WTC11 (cell line): ENCODE results near the gene TTLL4. TPM values are rescaled to one million over a fixed set of nuclear protein-coding genes. Genes with fewer than 3 reads are reported as not detected.

Experiments
- ATAC-seq: fragments of 200-7000 bp; cut with Tn5 transposase; 2 replicates; pipeline ENCODE4 v1.10.0; 2021; ENCODE audit warnings: mild to moderate bottlenecking, moderate library complexity
- Bru-seq: library from RNA; stranded (reverse); fragments of 400-500 nt; gene quantifications from one replicate; lab custom pipeline; 2021; lab: Mats Ljungman, UMichigan
- CTCF ChIA-PET: fragments of 300-600 bp; sonication (Branson Sonifier 250); formaldehyde crosslinking; loops from one replicate; lab custom pipeline; 2021; ENCODE audit warnings: antibody characterized with exemption; lab: Charles Lee
- POLR2A ChIA-PET: fragments of 350-600 bp; sonication (Branson Sonifier 250); formaldehyde crosslinking; loops from one replicate; lab custom pipeline; 2021; ENCODE audit warnings: antibody characterized with exemption; lab: Charles Lee
- DNase-seq: peaks from one replicate; pipeline ENCODE4 v3.0.0; 2021; ENCODE audit warnings: low spot score
- H3K27ac Mint-ChIP-seq: 2 replicates; pipeline ENCODE4 v1.8.0; 2021; ENCODE audit warnings: mixed read lengths
- H3K27me3 Mint-ChIP-seq: 2 replicates; pipeline ENCODE4 v1.8.0; 2021; ENCODE audit warnings: low read depth, mild to moderate bottlenecking, moderate library complexity, mixed read lengths
- H3K36me3 Mint-ChIP-seq: 2 replicates; pipeline ENCODE4 v1.8.0; 2021; ENCODE audit warnings: mixed read lengths
- H3K4me1 Mint-ChIP-seq: 2 replicates; pipeline ENCODE4 v1.8.0; 2022; ENCODE audit warnings: mixed read lengths
- H3K4me3 Mint-ChIP-seq: 2 replicates; pipeline ENCODE4 v1.8.0; 2021; ENCODE audit warnings: mild to moderate bottlenecking, moderate library complexity, mixed read lengths
- H3K9me3 Mint-ChIP-seq: 2 replicates; pipeline ENCODE4 v1.8.0; 2021; ENCODE audit warnings: mixed read lengths
- ATF1 ChIP-seq: sonication (generic); formaldehyde crosslinking; IDR thresholded peaks from 2 replicates; pipeline ENCODE4 v1.8.1; 2023; ENCODE audit warnings: mild to moderate bottlenecking, moderate library complexity, missing genetic modification reagents
- CREM ChIP-seq: sonication (generic); formaldehyde crosslinking; IDR thresholded peaks from 2 replicates; pipeline ENCODE4 v1.8.1; 2022; ENCODE audit warnings: mild to moderate bottlenecking, missing genetic modification reagents, moderate library complexity
- ETV6 ChIP-seq: sonication (generic); formaldehyde crosslinking; IDR thresholded peaks from 2 replicates; pipeline ENCODE4 v1.8.1; 2022; ENCODE audit warnings: mild to moderate bottlenecking, missing genetic modification reagents
- GRHL2 ChIP-seq: fragments of 250-450 bp; sonication (Bioruptor Pico); IDR thresholded peaks from 2 replicates; pipeline ENCODE4 v1.8.0; 2022; ENCODE audit warnings: mild to moderate bottlenecking, moderate library complexity; ENCODE audit not compliant: insufficient replicate concordance, severe bottlenecking
- HMGA2 ChIP-seq: fragments of 250-450 bp; sonication (Bioruptor Pico); IDR thresholded peaks from 2 replicates; pipeline ENCODE4 v1.4.0; 2021; ENCODE audit warnings: mild to moderate bottlenecking, moderate library complexity
- IRF2 ChIP-seq: sonication (generic); formaldehyde crosslinking; IDR thresholded peaks from 2 replicates; pipeline ENCODE4 v1.8.0; 2022; ENCODE audit warnings: low read depth, missing genetic modification reagents, borderline replicate concordance
- JUN ChIP-seq: sonication (generic); formaldehyde crosslinking; IDR thresholded peaks from 2 replicates; pipeline ENCODE4 v1.8.0; 2023; ENCODE audit warnings: mild to moderate bottlenecking, missing genetic modification reagents
- KAT7 ChIP-seq: sonication (generic); formaldehyde crosslinking; IDR thresholded peaks from 2 replicates; pipeline ENCODE4 v1.8.1; 2023; ENCODE audit warnings: missing genetic modification reagents, mild to moderate bottlenecking, borderline replicate concordance
- NFATC4 ChIP-seq: fragments of 250-450 bp; sonication (Bioruptor Pico); IDR thresholded peaks from 2 replicates; pipeline ENCODE4 v1.9.0; 2021; ENCODE audit warnings: mild to moderate bottlenecking
- NR1H2 ChIP-seq: sonication (generic); formaldehyde crosslinking; IDR thresholded peaks from 2 replicates; pipeline ENCODE4 v1.9.0; 2021; ENCODE audit warnings: mild to moderate bottlenecking, moderate library complexity, missing genetic modification reagents
- PRRX2 ChIP-seq: fragments of 250-450 bp; sonication (Bioruptor Pico); IDR thresholded peaks from 2 replicates; pipeline ENCODE4 v1.8.0; 2021; ENCODE audit warnings: mild to moderate bottlenecking
- SMAD3 ChIP-seq: sonication (generic); formaldehyde crosslinking; IDR thresholded peaks from 2 replicates; pipeline ENCODE4 v1.8.0; 2022; ENCODE audit warnings: missing genetic modification reagents, mild to moderate bottlenecking, borderline replicate concordance
- TEAD1 ChIP-seq: sonication (generic); formaldehyde crosslinking; IDR thresholded peaks from 2 replicates; pipeline ENCODE4 v1.8.0; 2022; ENCODE audit warnings: mild to moderate bottlenecking, missing genetic modification reagents
- TEAD4 ChIP-seq: sonication (generic); formaldehyde crosslinking; IDR thresholded peaks from 2 replicates; pipeline ENCODE4 v1.8.0; 2022; ENCODE audit warnings: mild to moderate bottlenecking, missing genetic modification reagents
- ZNF121 ChIP-seq: sonication (generic); formaldehyde crosslinking; IDR thresholded peaks from 2 replicates; pipeline ENCODE4 v1.8.0; 2023; ENCODE audit warnings: missing genetic modification reagents
- ZNF219 ChIP-seq: sonication (generic); formaldehyde crosslinking; IDR thresholded peaks from 2 replicates; pipeline ENCODE4 v1.8.0; 2023; ENCODE audit warnings: missing genetic modification reagents, mild to moderate bottlenecking, borderline replicate concordance
- ZNF263 ChIP-seq: sonication (generic); formaldehyde crosslinking; IDR thresholded peaks from 2 replicates; pipeline ENCODE4 v1.8.1; 2022; ENCODE audit warnings: low read depth, mild to moderate bottlenecking, moderate library complexity, missing genetic modification reagents
- ZNF416 ChIP-seq: fragments of 250-450 bp; sonication (Bioruptor Pico); IDR thresholded peaks from 2 replicates; pipeline ENCODE4 v1.9.0; 2021; ENCODE audit warnings: mild to moderate bottlenecking, inconsistent platforms
- long read RNA-seq, 3 experiments: library from RNA in 1 of 3; library from capped mRNA in 1 of 3; library from polyadenylated mRNA in 1 of 3; unstranded in 2 of 3; stranded (forward) in 1 of 3; transcript quantifications; one replicate each; pipeline ENCODE4 v2.0.0, GENCODE V29; 2021
- total RNA-seq: library from RNA; stranded (reverse); gene quantifications from 3 replicates; pipeline ENCODE4 v1.2.3, GENCODE V29; 2021
- TF ChIP-seq, protein P1 (sequence below): sonication (generic); formaldehyde crosslinking; IDR thresholded peaks from 2 replicates; pipeline ENCODE4 v1.8.1; 2023; ENCODE audit warnings: mild to moderate bottlenecking, moderate library complexity, missing genetic modification reagents
- TF ChIP-seq, protein P2 (sequence below): fragments of 200-600 bp; IDR thresholded peaks from 2 replicates; pipeline ENCODE4 v1.8.0; 2022; ENCODE audit warnings: antibody characterized with exemption
- TF ChIP-seq, protein P3 (sequence below): fragments of 250-450 bp; sonication (Bioruptor Pico); IDR thresholded peaks from 2 replicates; pipeline ENCODE4 v2.1.2; 2022; ENCODE audit warnings: mild to moderate bottlenecking, moderate library complexity
- TF ChIP-seq, protein P4 (sequence below): sonication (generic); formaldehyde crosslinking; IDR thresholded peaks from 2 replicates; pipeline ENCODE4 v1.8.1; 2023; ENCODE audit warnings: mild to moderate bottlenecking, missing genetic modification reagents
- TF ChIP-seq, protein P5 (sequence below): sonication (generic); formaldehyde crosslinking; IDR thresholded peaks from 2 replicates; pipeline ENCODE4 v1.8.1; 2023; ENCODE audit warnings: mild to moderate bottlenecking, missing genetic modification reagents

Gene TTLL4, protein sequence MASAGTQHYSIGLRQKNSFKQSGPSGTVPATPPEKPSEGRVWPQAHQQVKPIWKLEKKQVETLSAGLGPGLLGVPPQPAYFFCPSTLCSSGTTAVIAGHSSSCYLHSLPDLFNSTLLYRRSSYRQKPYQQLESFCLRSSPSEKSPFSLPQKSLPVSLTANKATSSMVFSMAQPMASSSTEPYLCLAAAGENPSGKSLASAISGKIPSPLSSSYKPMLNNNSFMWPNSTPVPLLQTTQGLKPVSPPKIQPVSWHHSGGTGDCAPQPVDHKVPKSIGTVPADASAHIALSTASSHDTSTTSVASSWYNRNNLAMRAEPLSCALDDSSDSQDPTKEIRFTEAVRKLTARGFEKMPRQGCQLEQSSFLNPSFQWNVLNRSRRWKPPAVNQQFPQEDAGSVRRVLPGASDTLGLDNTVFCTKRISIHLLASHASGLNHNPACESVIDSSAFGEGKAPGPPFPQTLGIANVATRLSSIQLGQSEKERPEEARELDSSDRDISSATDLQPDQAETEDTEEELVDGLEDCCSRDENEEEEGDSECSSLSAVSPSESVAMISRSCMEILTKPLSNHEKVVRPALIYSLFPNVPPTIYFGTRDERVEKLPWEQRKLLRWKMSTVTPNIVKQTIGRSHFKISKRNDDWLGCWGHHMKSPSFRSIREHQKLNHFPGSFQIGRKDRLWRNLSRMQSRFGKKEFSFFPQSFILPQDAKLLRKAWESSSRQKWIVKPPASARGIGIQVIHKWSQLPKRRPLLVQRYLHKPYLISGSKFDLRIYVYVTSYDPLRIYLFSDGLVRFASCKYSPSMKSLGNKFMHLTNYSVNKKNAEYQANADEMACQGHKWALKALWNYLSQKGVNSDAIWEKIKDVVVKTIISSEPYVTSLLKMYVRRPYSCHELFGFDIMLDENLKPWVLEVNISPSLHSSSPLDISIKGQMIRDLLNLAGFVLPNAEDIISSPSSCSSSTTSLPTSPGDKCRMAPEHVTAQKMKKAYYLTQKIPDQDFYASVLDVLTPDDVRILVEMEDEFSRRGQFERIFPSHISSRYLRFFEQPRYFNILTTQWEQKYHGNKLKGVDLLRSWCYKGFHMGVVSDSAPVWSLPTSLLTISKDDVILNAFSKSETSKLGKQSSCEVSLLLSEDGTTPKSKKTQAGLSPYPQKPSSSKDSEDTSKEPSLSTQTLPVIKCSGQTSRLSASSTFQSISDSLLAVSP
- total RNA-seq (73.7 to 87.4 TPM (median 77.1 TPM) in 3 replicates), Bru-seq, nascent RNA (percentile 79 among the genes with signal in this experiment)
- long read RNA-seq, experiment 1, full-length matches to known transcripts, result 119 of 226 reads
- long read RNA-seq, experiment 1, partial matches to known transcripts, result 21 of 226 reads
- long read RNA-seq, experiment 1, other reads (novel, unspliced or antisense), result 86 of 226 reads
- long read RNA-seq, experiment 2, full-length matches to known transcripts, result 13 of 47 reads
- long read RNA-seq, experiment 2, partial matches to known transcripts, result 19 of 47 reads
- long read RNA-seq, experiment 2, other reads (novel, unspliced or antisense), result 15 of 47 reads
- long read RNA-seq, experiment 3, partial matches to known transcripts, result 0 of 1 reads
- long read RNA-seq, experiment 3, other reads (novel, unspliced or antisense), result 0 of 1 reads

DNA sequence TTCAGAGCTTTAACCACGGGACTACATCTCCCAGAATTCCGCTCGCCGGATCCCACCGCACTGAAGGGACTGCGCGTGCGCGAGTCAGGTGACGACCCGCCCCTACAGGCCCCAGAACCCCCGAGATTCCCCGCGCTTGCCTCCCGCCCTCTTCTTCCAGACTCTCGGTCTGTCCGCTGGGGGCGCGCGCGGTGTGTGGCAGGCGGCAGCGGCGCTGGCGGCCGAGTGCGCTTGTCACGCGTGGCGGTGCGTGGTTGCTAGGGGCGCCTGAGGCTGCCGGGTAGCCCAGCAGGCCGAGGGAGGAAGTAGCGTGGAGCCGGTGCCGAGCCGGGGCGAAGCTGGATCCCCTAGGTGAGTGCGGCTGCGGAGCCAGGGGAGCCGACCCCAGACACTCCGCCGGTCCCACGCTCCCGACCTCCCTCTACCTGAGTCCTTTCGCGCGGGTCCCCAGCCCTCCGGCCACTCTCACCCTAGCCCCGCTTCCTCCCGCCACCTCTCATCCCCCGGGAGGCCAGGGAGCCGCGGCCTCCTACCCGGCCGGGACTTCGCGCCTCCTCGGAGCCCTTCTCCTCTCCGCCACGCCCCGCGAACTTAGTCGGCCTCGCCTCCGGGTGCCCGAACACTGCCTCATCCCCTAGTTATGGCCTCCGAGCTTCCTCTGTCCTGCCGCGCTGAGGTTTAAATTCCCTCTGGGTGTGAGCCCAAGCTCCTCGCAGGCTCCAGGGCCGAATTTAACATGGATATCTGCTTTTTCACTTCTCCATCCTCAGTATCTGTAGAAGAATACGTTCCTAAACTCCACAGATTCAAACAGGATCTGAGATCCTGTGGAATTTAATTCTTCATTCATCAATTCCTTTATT lies at the start of gene TTLL4:
TTLL4 (plus strand) TSS at position 149 of the 863 bp plus-strand sequence. CDS start 26,842 bp downstream, outside the sequence.
- Mint-ChIP-seq H3K4me3 (peak within 1 kb of the TSS; percentile 98), H3K36me3 (peaks cover 12% of the 10 kb centered on the region), H3K27ac (peak within 1 kb of the TSS; percentile 56; the same call in 1 of the 2 replicates), H3K4me1 (peaks cover 11% of the 10 kb centered on the region), H3K9me3 (peaks cover 4% of the 10 kb centered on the region), H3K27me3 (no peaks in the 10 kb centered on the region; the same call in 1 of the 2 replicates)
- CTCF ChIA-PET, result interaction anchor here (0.6 to 2.4 kb wide), 28 partner anchors 11 to 292 kb away, joined by 3 to 30 read pairs (median 4); partner anchors contain the start of genes BCS1L, CYP27A1, RNF25 and STK36
- DNase-seq, result peak; percentile 97
- POLR2A ChIA-PET, result interaction anchor here (0.6 to 1.0 kb wide), 4 partner anchors 52 to 494 kb away, joined by 3 to 7 read pairs (median 4); partner anchors contain the start of genes BCS1L and ZNF142
- ATAC-seq, result peak; percentile 93
- TF ChIP-seq, protein P1, sequence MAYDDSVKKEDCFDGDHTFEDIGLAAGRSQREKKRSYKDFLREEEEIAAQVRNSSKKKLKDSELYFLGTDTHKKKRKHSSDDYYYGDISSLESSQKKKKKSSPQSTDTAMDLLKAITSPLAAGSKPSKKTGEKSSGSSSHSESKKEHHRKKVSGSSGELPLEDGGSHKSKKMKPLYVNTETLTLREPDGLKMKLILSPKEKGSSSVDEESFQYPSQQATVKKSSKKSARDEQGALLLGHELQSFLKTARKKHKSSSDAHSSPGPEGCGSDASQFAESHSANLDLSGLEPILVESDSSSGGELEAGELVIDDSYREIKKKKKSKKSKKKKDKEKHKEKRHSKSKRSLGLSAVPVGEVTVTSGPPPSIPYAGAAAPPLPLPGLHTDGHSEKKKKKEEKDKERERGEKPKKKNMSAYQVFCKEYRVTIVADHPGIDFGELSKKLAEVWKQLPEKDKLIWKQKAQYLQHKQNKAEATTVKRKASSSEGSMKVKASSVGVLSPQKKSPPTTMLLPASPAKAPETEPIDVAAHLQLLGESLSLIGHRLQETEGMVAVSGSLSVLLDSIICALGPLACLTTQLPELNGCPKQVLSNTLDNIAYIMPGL (CRISPR knock-in tag), result peak; percentile 95
- TF ChIP-seq, protein P2, sequence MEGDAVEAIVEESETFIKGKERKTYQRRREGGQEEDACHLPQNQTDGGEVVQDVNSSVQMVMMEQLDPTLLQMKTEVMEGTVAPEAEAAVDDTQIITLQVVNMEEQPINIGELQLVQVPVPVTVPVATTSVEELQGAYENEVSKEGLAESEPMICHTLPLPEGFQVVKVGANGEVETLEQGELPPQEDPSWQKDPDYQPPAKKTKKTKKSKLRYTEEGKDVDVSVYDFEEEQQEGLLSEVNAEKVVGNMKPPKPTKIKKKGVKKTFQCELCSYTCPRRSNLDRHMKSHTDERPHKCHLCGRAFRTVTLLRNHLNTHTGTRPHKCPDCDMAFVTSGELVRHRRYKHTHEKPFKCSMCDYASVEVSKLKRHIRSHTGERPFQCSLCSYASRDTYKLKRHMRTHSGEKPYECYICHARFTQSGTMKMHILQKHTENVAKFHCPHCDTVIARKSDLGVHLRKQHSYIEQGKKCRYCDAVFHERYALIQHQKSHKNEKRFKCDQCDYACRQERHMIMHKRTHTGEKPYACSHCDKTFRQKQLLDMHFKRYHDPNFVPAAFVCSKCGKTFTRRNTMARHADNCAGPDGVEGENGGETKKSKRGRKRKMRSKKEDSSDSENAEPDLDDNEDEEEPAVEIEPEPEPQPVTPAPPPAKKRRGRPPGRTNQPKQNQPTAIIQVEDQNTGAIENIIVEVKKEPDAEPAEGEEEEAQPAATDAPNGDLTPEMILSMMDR, result peak; percentile 28; the same call in 1 of the 2 replicates
- TF ChIP-seq PRRX2 (CRISPR knock-in tag) (no peak), ETV6 (peak; percentile 89), ZNF263 (CRISPR knock-in tag) (no peak), SMAD3 (CRISPR knock-in tag) (peak; percentile 54; the same call in 1 of the 2 replicates), ATF1 (no peak), HMGA2 (CRISPR knock-in tag) (no peak), ZNF121 (CRISPR knock-in tag) (no peak), IRF2 (CRISPR knock-in tag) (no peak), JUN (peak; percentile 84; the same call in 1 of the 2 replicates), KAT7 (no peak), TEAD1 (peak; percentile 78), GRHL2 (CRISPR knock-in tag) (no peak), ZNF416 (CRISPR knock-in tag) (peak; percentile 69), NR1H2 (no peak), CREM (CRISPR knock-in tag) (no peak; the same call in 1 of the 2 replicates), NFATC4 (CRISPR knock-in tag) (no peak), TEAD4 (CRISPR knock-in tag) (no peak), ZNF219 (peak; percentile 66; the same call in 1 of the 2 replicates)
- TF ChIP-seq, protein P3, sequence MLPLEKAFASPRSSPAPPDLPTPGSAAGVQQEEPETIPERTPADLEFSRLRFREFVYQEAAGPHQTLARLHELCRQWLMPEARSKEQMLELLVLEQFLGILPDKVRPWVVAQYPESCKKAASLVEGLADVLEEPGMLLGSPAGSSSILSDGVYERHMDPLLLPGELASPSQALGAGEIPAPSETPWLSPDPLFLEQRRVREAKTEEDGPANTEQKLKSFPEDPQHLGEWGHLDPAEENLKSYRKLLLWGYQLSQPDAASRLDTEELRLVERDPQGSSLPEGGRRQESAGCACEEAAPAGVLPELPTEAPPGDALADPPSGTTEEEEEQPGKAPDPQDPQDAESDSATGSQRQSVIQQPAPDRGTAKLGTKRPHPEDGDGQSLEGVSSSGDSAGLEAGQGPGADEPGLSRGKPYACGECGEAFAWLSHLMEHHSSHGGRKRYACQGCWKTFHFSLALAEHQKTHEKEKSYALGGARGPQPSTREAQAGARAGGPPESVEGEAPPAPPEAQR (CRISPR knock-in tag), result no peak
- TF ChIP-seq, protein P4, sequence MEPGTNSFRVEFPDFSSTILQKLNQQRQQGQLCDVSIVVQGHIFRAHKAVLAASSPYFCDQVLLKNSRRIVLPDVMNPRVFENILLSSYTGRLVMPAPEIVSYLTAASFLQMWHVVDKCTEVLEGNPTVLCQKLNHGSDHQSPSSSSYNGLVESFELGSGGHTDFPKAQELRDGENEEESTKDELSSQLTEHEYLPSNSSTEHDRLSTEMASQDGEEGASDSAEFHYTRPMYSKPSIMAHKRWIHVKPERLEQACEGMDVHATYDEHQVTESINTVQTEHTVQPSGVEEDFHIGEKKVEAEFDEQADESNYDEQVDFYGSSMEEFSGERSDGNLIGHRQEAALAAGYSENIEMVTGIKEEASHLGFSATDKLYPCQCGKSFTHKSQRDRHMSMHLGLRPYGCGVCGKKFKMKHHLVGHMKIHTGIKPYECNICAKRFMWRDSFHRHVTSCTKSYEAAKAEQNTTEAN (CRISPR knock-in tag), result no peak; the same call in 1 of the 2 replicates
- TF ChIP-seq, protein P5, sequence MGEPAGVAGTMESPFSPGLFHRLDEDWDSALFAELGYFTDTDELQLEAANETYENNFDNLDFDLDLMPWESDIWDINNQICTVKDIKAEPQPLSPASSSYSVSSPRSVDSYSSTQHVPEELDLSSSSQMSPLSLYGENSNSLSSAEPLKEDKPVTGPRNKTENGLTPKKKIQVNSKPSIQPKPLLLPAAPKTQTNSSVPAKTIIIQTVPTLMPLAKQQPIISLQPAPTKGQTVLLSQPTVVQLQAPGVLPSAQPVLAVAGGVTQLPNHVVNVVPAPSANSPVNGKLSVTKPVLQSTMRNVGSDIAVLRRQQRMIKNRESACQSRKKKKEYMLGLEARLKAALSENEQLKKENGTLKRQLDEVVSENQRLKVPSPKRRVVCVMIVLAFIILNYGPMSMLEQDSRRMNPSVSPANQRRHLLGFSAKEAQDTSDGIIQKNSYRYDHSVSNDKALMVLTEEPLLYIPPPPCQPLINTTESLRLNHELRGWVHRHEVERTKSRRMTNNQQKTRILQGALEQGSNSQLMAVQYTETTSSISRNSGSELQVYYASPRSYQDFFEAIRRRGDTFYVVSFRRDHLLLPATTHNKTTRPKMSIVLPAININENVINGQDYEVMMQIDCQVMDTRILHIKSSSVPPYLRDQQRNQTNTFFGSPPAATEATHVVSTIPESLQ (CRISPR knock-in tag), result no peak
